IMR-90 (cell line): Measurements from ENCODE around the gene FAM177A1.

ENCODE experiments used
- CEBPB ChIP-seq: IDR thresholded peaks from 2 replicates; pipeline ENCODE4 v1.6.1; 2012; ENCODE audit warnings: low read depth, low read length, improper control_type of control experiment
- CHD1 ChIP-seq: IDR thresholded peaks from 2 replicates; pipeline ENCODE4 v1.6.1; 2012; ENCODE audit warnings: low read depth, low read length, improper control_type of control experiment
- MAFK ChIP-seq: IDR thresholded peaks from 2 replicates; pipeline ENCODE4 v1.6.1; 2012; ENCODE audit warnings: low read depth, low read length, improper control_type of control experiment
- MXI1 ChIP-seq: IDR thresholded peaks from 2 replicates; pipeline ENCODE4 v1.6.1; 2012; ENCODE audit warnings: low read depth, mild to moderate bottlenecking, low read length, moderate library complexity, borderline replicate concordance
- NFE2L2 ChIP-seq: fragments of 150-350 bp; IDR thresholded peaks from 2 replicates; pipeline ENCODE4 v1.6.1; 2016; ENCODE audit warnings: low read depth, mild to moderate bottlenecking, low read length
- POLR2A ChIP-seq: IDR thresholded peaks from 2 replicates; pipeline ENCODE4 v1.6.1; 2012; ENCODE audit warnings: mild to moderate bottlenecking, low read depth, low read length
- RAD21 ChIP-seq: IDR thresholded peaks from 2 replicates; pipeline ENCODE4 v1.6.1; 2012; ENCODE audit warnings: low read length, improper control_type of control experiment
- RFX5 ChIP-seq: IDR thresholded peaks from 2 replicates; pipeline ENCODE4 v1.8.0; 2012; ENCODE audit warnings: low read depth, mild to moderate bottlenecking, low read length, moderate library complexity
- SMC3 ChIP-seq: fragments of 150-350 bp; IDR thresholded peaks from 2 replicates; pipeline ENCODE4 v1.6.1; 2016; ENCODE audit warnings: low read depth, mild to moderate bottlenecking, antibody characterized with exemption, low read length, moderate library complexity
- TF ChIP-seq, protein P1 (sequence below): conservative IDR thresholded peaks from 2 replicates; pipeline ENCODE4 v1.5.1; 2012; ENCODE audit warnings: mild to moderate bottlenecking, low read depth, low read length, improper control_type of control experiment
- TF ChIP-seq, protein P2 (sequence below): fragments of 150-350 bp; IDR thresholded peaks from 2 replicates; pipeline ENCODE4 v1.6.1; 2017; ENCODE audit warnings: mild to moderate bottlenecking, antibody characterized with exemption, low read length, low read depth
- TF ChIP-seq, protein P3 (sequence below): fragments of 150-350 bp; IDR thresholded peaks from 2 replicates; pipeline ENCODE4 v1.6.1; 2016; ENCODE audit warnings: low read depth, mild to moderate bottlenecking, low read length, moderate library complexity, borderline replicate concordance

DNA sequence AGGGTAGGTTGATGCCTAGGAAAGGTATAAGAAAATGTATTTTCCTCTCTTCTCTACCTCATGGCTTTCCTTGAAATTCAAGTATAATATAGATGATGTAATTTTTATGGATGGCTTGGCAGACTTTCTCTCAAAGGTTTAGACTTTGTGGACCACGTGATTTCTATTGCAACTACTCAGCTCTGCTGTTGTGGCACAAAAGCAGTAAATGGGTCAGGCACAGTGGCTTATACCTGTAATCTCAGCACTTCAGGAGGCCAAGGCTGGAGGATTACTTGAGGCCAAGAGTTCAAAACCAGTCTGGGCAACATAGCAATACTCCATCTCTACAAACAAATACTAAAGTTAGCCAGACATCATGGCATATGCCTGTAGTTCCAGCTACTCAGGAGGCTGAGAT lies 41.2 kb upstream of the FAM177A1 start:
- TF ChIP-seq, protein P1, sequence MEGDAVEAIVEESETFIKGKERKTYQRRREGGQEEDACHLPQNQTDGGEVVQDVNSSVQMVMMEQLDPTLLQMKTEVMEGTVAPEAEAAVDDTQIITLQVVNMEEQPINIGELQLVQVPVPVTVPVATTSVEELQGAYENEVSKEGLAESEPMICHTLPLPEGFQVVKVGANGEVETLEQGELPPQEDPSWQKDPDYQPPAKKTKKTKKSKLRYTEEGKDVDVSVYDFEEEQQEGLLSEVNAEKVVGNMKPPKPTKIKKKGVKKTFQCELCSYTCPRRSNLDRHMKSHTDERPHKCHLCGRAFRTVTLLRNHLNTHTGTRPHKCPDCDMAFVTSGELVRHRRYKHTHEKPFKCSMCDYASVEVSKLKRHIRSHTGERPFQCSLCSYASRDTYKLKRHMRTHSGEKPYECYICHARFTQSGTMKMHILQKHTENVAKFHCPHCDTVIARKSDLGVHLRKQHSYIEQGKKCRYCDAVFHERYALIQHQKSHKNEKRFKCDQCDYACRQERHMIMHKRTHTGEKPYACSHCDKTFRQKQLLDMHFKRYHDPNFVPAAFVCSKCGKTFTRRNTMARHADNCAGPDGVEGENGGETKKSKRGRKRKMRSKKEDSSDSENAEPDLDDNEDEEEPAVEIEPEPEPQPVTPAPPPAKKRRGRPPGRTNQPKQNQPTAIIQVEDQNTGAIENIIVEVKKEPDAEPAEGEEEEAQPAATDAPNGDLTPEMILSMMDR: no peak
- TF ChIP-seq RFX5 (no peak), MAFK (no peak), NFE2L2 (no peak), RAD21 (no peak), POLR2A (no peak), SMC3 (no peak), CHD1 (no peak), CEBPB (no peak), MXI1 (no peak)
- TF ChIP-seq, protein P2, sequence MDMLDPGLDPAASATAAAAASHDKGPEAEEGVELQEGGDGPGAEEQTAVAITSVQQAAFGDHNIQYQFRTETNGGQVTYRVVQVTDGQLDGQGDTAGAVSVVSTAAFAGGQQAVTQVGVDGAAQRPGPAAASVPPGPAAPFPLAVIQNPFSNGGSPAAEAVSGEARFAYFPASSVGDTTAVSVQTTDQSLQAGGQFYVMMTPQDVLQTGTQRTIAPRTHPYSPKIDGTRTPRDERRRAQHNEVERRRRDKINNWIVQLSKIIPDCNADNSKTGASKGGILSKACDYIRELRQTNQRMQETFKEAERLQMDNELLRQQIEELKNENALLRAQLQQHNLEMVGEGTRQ: no peak
- TF ChIP-seq, protein P3, sequence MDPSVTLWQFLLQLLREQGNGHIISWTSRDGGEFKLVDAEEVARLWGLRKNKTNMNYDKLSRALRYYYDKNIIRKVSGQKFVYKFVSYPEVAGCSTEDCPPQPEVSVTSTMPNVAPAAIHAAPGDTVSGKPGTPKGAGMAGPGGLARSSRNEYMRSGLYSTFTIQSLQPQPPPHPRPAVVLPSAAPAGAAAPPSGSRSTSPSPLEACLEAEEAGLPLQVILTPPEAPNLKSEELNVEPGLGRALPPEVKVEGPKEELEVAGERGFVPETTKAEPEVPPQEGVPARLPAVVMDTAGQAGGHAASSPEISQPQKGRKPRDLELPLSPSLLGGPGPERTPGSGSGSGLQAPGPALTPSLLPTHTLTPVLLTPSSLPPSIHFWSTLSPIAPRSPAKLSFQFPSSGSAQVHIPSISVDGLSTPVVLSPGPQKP: no peak
